Muscle layer of colon (tissue), 2 donors: Measurements from ENCODE around the gene CMSS1.

Experiments used
- H3K27ac ChIP-seq: one replicate; pipeline ENCODE4 v1.7.0; 2013; ENCODE audit warnings: low read depth, mild to moderate bottlenecking, low read length, moderate library complexity
- H3K27me3 ChIP-seq, 2 donors: one replicate each; pipeline ENCODE4 v1.7.0; 2013; ENCODE audit warnings: low read length in 2 of 2, mild to moderate bottlenecking in 2 of 2; ENCODE audit not compliant: insufficient read depth in 2 of 2, control insufficient read depth in 1 of 2
- H3K36me3 ChIP-seq: one replicate; pipeline ENCODE4 v1.7.0; 2013; ENCODE audit warnings: mild to moderate bottlenecking, low read length; ENCODE audit not compliant: insufficient read depth
- H3K4me1 ChIP-seq: one replicate; pipeline ENCODE4 v1.7.0; 2013; ENCODE audit warnings: mild to moderate bottlenecking, low read length; ENCODE audit not compliant: insufficient read depth
- H3K4me3 ChIP-seq, 2 donors: one replicate each; pipeline ENCODE4 v1.7.0; 2013; ENCODE audit warnings: low read length in 2 of 2, low read depth in 1 of 2, mild to moderate bottlenecking in 1 of 2, moderate library complexity in 1 of 2
- H3K9ac ChIP-seq: one replicate; pipeline ENCODE4 v1.7.0; 2013; ENCODE audit warnings: low read length
- H3K9me3 ChIP-seq: one replicate; pipeline ENCODE4 v1.7.0; 2013; ENCODE audit warnings: mild to moderate bottlenecking, low read length
- donor health status: abdominal sarcoma.
- donor health status: Adenocarcinoma of cecum.

Gene CMSS1

DNA sequence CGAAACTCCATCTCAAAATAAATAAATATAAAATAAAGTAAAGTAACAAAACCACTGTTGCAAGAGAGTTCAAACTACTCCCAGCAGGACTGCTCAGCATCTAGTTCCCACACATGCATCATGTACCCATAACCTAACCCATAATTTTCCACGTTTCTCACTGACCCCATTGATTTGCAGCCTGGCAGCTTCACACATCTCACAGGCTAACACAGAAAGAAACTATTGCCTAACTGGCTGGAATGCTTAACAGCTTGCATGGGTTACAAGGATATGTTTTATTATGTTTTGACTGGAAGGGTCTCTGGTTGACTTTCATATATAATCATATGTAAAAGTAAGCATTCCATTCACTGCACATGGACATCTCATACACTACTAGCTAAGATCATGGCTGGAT, 387.5 kb downstream of the CMSS1 start:
- no peaks in the 10 kb centered on the region for H3K9me3 ChIP-seq
- H3K27me3 ChIP-seq: no peaks in the 10 kb centered on the region
- H3K27ac ChIP-seq: peak overlapping the region; percentile 23
- peaks cover 6% of the 10 kb centered on the region for H3K4me1 ChIP-seq
- H3K9ac ChIP-seq: no peak overlapping the region
- no peaks in the 10 kb centered on the region for H3K36me3 ChIP-seq
- no peak overlapping the region for H3K4me3 ChIP-seq

DNA sequence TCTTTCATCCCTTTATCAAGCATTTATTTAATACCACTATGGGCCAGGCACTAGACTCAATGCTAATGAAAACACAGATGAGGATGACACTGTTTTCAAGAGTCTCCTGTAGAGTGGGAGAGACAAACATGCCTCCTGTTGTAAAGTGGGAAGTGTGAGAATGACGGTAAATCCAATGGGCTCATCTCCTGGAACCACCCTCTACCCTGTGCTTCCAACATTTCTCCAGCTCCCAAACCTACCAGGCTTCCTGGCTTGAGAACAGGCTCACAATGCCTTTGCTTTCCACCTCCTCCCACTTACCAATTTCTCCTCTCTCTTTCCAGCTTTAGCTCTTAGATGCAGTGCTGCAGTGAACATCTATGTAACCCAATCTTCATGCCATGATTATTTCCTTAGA, 389.0 kb downstream of the CMSS1 start:
- no peaks in the 10 kb centered on the region for H3K36me3 ChIP-seq
- H3K27ac ChIP-seq: no peak overlapping the region
- no peaks in the 10 kb centered on the region for H3K9me3 ChIP-seq
- H3K9ac ChIP-seq: no peak overlapping the region
- H3K27me3 ChIP-seq: no peaks in the 10 kb centered on the region
- no peak overlapping the region for H3K4me3 ChIP-seq
- H3K4me1 ChIP-seq: peaks cover 19% of the 10 kb centered on the region

DNA sequence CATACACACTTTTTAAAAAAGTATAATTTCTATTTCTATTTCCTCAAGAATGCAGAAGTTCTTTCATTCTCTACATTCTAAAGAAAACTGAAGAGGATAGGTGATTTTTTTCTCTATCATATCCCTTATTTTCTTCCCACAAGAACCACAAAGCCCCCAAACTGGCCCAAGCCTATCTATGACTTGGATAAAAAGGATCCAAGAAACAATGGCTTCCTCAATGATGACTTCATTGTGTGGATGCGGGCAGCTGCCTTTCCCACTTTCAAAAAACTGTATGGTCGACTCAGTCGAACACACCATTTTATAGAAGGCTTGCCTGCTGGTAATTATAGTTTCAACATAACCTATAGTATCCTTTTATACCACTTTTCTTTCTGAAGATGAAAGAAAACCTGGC, 390.2 kb downstream of the CMSS1 start:
- Histone ChIP-seq H3K4me3 (no peak overlapping the region), H3K36me3 (no peaks in the 10 kb centered on the region), H3K9ac (no peak overlapping the region), H3K4me1 (peaks cover 19% of the 10 kb centered on the region), H3K27ac (no peak overlapping the region), H3K27me3 (no peaks in the 10 kb centered on the region), H3K9me3 (no peaks in the 10 kb centered on the region)

DNA sequence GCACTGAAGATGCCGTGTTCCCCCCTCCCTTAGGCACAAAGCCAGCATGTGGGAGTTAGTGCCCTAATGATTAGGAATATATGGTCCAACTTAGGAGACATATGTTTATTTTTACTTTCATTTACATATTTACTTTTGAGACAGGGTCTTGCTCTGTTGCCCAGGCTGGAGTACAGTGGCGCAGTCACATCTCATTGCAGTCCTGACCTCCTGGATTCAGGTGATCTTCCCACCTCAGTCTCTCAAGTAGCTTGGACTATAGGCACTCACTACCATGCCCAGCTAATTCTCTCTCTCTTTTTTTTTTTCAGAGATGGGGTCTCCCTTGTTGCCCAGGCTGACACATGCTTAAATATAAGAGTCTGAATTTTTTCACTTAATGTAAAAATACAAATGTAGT, 391.5 kb downstream of the CMSS1 start:
- no peak overlapping the region for H3K27ac ChIP-seq

DNA sequence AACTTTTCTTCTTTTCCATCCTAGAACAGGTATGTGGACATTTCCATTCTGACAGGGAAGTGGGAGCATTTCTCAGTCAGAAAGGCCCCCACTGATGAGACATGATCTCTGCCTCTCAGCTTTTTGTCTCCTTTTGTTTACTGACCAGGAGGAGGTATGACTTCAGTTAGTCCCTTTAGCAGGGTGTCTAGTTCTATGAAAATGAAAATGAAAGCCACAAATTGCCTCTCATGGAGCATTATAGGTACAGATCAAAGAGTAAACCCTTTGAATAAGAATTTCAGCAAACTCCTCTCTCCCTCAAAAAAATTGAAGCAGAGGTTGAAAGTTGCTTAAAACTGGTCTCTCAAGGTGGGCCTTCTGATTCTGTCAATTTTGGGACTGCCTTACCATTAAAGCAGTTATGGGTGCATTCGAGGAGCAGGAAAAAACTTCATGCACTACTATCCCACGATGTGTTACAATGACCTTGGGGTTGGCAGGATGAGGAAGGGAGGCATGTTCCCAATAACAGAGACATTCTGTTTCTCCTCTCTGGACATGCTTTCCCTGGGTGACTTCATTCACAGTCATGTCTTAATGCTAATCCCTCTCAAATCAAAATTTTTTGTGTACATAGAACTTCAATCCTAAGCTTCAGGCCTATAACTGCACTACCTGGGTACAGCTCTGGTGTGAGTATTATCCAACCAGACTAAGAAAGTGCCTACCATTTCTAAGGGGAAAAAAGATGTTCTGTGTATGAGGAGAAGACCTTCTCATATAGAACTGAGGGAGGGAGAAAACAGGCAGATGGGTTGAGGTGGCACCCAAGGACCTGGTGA, 392.5 kb downstream of the CMSS1 start:
- Histone ChIP-seq H3K36me3 (no peaks in the 10 kb centered on the region), H3K27ac (peak overlapping the region; percentile 36), H3K9ac (no peak overlapping the region), H3K9me3 (no peaks in the 10 kb centered on the region), H3K27me3 (no peaks in the 10 kb centered on the region), H3K4me3 (peak overlapping the region in 1 of 2 donors; percentile 12), H3K4me1 (peaks cover 19% of the 10 kb centered on the region)

More for the DNA sequence above, 391.5 kb downstream of the CMSS1 start:
- Histone ChIP-seq H3K4me1 (peaks cover 19% of the 10 kb centered on the region), H3K9ac (no peak overlapping the region), H3K27me3 (no peaks in the 10 kb centered on the region), H3K4me3 (no peak overlapping the region), H3K36me3 (no peaks in the 10 kb centered on the region), H3K9me3 (no peaks in the 10 kb centered on the region)

DNA sequence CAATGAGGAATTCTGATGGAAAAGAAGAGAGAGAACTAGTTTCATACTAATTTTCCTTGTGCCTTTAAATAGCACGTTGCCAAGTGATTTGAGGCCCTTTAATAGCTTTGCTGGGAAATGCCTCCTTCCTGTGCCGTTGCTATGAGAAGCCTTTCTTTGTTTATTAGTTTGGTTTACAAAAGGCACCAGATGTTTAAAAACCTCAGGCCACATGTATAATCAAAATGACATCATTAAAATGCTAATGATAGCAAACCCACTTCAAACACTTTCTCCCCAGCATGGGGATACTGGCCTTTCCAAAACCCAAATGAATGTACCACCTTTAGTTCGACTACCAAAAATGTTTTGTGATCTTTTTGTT, 393.1 kb downstream of the CMSS1 start:
- no peaks in the 10 kb centered on the region for H3K9me3 ChIP-seq
- no peaks in the 10 kb centered on the region for H3K27me3 ChIP-seq
- no peak overlapping the region for H3K9ac ChIP-seq
- peaks cover 19% of the 10 kb centered on the region for H3K4me1 ChIP-seq
- H3K36me3 ChIP-seq: no peaks in the 10 kb centered on the region
- H3K27ac ChIP-seq: peak overlapping the region; percentile 55
- H3K4me3 ChIP-seq: peak overlapping the region in 1 of 2 donors; percentile 12

DNA sequence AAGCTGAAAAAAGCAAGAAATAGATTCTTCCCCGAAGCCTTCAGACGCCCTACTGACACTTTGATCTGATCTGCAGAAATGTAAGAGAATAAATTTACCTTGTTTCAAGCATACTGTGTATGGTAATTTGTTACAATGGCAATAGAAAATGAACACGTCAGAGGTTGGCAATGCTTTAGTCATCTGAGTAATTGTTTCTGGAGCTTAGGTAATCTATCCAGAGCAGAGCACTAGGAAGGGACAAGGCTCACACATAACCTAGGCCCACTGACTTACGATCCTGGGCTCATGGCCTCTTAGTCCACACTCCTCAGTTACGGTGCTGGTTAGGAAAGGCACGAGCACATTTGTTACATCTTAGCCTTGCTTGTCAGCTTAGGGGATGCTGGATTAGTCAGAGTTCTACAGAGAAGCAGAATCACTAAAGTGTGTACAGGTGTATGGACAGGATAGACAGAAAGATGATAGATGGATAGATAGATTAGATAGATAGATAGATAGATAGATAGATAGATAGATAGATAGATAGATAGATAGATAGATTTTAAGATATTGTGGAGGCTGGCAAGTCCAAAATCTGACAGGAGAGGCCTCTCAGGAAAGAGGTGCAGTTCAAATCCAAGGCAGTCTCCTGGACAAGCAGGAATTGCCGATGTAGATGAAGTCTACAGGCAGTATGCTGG, 396.4 kb downstream of the CMSS1 start:
- peaks cover 19% of the 10 kb centered on the region for H3K4me1 ChIP-seq
- H3K27ac ChIP-seq: no peak overlapping the region
- H3K4me3 ChIP-seq: no peak overlapping the region
- no peaks in the 10 kb centered on the region for H3K27me3 ChIP-seq
- no peaks in the 10 kb centered on the region for H3K9me3 ChIP-seq
- H3K36me3 ChIP-seq: no peaks in the 10 kb centered on the region
- no peak overlapping the region for H3K9ac ChIP-seq

DNA sequence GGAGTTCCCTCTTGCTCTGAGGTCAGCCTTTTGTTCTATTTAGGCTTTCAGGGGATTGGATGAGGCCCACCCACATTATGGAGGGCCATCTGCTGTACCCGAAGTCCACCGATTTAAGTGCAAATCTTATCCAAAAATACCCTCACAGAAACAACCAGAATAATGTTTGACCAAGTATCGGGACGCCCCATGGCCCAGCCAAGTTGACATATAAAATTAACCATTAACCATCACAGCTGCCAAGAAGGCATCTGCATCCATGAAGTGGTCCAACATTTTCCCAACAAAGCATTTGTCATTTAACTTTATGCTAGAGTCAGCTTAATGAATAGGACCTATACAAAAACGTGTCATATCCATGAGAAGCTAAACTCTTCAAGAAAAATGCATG, 396.9 kb downstream of the CMSS1 start:
- H3K9ac ChIP-seq: no peak overlapping the region
- no peaks in the 10 kb centered on the region for H3K27me3 ChIP-seq
- no peaks in the 10 kb centered on the region for H3K9me3 ChIP-seq
- H3K4me3 ChIP-seq: no peak overlapping the region
- no peak overlapping the region for H3K27ac ChIP-seq
- H3K4me1 ChIP-seq: peaks cover 19% of the 10 kb centered on the region
- no peaks in the 10 kb centered on the region for H3K36me3 ChIP-seq

DNA sequence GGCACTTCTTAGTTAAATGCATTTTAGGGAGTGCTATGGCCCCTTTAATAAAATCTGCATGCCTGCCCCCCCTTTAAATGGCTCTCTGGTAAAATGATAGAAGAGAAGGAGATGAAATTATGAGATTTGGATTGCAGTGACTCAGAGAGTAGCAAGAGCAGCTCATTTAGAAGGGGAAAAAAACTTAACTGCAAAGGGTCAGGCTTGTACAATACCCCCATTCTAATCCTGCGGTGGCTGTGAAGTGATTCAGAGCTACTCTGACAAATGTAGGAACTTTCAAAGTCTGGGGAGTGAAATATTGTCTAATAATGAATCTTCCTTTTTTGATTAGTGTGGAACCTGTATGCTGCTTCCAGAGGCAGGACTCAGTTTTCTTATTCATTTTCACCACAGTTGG, 399.1 kb downstream of the CMSS1 start:
- Histone ChIP-seq H3K9me3 (no peaks in the 10 kb centered on the region), H3K4me1 (no peaks in the 10 kb centered on the region), H3K27ac (no peak overlapping the region), H3K4me3 (no peak overlapping the region), H3K9ac (no peak overlapping the region), H3K36me3 (no peaks in the 10 kb centered on the region), H3K27me3 (no peaks in the 10 kb centered on the region)

DNA sequence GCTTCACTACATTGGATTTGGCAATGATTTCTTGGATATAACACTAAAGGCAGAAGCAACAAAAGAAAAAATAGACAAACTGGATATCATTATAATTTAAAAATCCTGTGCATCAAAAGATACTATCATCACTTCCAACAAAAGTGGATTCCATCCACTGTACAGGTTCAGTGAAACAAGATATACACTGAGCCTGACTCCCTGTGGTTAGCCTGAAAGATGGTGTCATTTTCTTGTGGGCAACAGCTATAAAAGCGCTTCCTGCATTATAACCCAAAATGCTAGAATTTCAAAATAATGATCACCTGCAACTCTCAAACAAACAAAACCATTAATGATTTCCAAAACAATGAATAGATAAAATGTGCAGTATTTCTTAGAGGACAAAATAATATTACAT, 403.5 kb downstream of the CMSS1 start:
- H3K9ac ChIP-seq: no peak overlapping the region
- no peaks in the 10 kb centered on the region for H3K4me1 ChIP-seq
- H3K4me3 ChIP-seq: no peak overlapping the region
- no peaks in the 10 kb centered on the region for H3K27me3 ChIP-seq
- no peak overlapping the region for H3K27ac ChIP-seq
- no peaks in the 10 kb centered on the region for H3K36me3 ChIP-seq
- H3K9me3 ChIP-seq: no peaks in the 10 kb centered on the region

DNA sequence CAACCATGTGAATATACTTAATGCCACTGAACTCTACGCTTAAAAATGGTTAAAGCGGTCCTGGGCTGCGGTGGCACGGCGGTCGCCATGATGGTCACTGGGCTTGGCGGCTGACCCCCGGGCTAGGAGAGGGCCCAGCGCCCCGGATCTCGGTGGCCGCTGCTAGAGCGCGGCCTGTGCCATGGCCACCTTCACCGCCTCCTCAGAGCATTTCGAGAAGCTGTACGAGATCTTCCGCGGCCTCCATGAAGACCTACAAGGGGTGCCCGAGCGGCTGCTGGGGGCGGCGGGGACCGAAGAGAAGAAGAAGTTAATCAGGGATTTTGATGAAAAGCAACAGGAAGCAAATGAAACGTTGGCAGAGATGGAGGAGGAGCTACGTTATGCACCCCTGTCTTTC, 407.5 kb downstream of the CMSS1 start:
- no peaks in the 10 kb centered on the region for H3K36me3 ChIP-seq
- H3K4me3 ChIP-seq: no peak overlapping the region
- H3K4me1 ChIP-seq: no peaks in the 10 kb centered on the region
- no peak overlapping the region for H3K9ac ChIP-seq
- no peaks in the 10 kb centered on the region for H3K27me3 ChIP-seq
- H3K27ac ChIP-seq: no peak overlapping the region
- no peaks in the 10 kb centered on the region for H3K9me3 ChIP-seq

DNA sequence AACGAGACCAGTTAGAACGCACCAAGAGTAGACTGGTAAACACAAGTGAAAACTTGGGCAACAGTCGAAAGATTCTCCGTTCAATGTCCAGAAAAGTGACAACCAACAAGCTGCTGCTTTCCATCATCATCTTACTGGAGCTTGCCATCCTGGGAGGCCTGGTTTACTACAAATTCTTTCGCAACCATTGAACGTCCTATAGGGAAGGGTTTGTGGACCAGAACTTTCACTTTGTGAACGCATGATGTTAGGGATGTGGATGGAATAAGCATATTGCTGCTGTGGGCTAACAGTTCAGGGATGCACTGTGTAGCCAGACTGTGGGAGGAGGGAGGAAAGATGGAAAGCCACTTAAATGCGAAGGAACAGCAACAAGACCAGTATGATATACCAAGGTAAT, 408.2 kb downstream of the CMSS1 start:
- Histone ChIP-seq H3K4me1 (no peaks in the 10 kb centered on the region), H3K27me3 (no peaks in the 10 kb centered on the region), H3K27ac (no peak overlapping the region), H3K36me3 (no peaks in the 10 kb centered on the region), H3K4me3 (no peak overlapping the region), H3K9ac (no peak overlapping the region), H3K9me3 (no peaks in the 10 kb centered on the region)
